Measurements from ENCODE around the gene CCL18. TPM values are rescaled to one million over a fixed set of nuclear protein-coding genes. Genes with fewer than 3 reads are reported as not detected.
"Not testable (repeated sequence)": the region's sequence is repeated elsewhere in the genome, so short reads cannot be mapped to it uniquely, and the experiment has no call there.

CCL18 gene
- total RNA-seq, 4 donors from 2014 or later, result 1.5 TPM; not detected in 3

GRCh38 chr17:36107660-36108059 is 43.6 kb downstream of the CCL18 start:
- no peak for TF ChIP-seq CTCF (IDR thresholded peaks at IDR 0.05)
- no peak for TF ChIP-seq POLR2A (IDR thresholded peaks at IDR 0.05)
- TF ChIP-seq POLR2AphosphoS5 (IDR thresholded peaks at IDR 0.05), result no peak
- TF ChIP-seq EP300 (IDR thresholded peaks at IDR 0.05), result no peak
- H3K27me3 ChIP-seq, result peaks cover 6% of the 10 kb centered on the region
- H3K36me3 ChIP-seq, result no peaks in the 10 kb centered on the region
- 91% methylated on average over 3 of the region's 3 CpGs for WGBS
- H3K4me3 ChIP-seq, result no peak overlapping the region
- no peaks in the 10 kb centered on the region for H3K4me1 ChIP-seq
- DNase-seq (ENCODE audit: low spot score in 2 of 2), result no peak
- no peaks in the 10 kb centered on the region for H3K9me3 ChIP-seq
- no peak overlapping the region for H3K27ac ChIP-seq

GRCh38 chr17:36108265-36108664 is 44.2 kb downstream of the CCL18 start:
- WGBS, result 70% methylated on average over 5 of the region's 5 CpGs
- not testable (repeated sequence) for H3K4me3 ChIP-seq; H3K27ac ChIP-seq; H3K36me3 ChIP-seq; DNase-seq (ENCODE audit: low spot score in 2 of 2); H3K4me1 ChIP-seq; H3K9me3 ChIP-seq; H3K27me3 ChIP-seq

- TF ChIP-seq POLR2AphosphoS5 (IDR thresholded peaks at IDR 0.05) (no peak), POLR2A (IDR thresholded peaks at IDR 0.05) (no peak), CTCF (IDR thresholded peaks at IDR 0.05) (no peak), EP300 (IDR thresholded peaks at IDR 0.05) (no peak)
- Histone ChIP-seq H3K27ac (no peak overlapping the region), H3K9me3 (no peaks in the 10 kb centered on the region), H3K27me3 (peaks cover 6% of the 10 kb centered on the region), H3K36me3 (no peaks in the 10 kb centered on the region), H3K4me3 (no peak overlapping the region), H3K4me1 (no peaks in the 10 kb centered on the region)
- DNase-seq (ENCODE audit: low spot score in 2 of 2), result no peak
- 86% methylated on average over 4 of the region's 4 CpGs for WGBS
Observed at GRCh38 chr17:36111068-36111490, 47.0 kb downstream of the CCL18 start.

- H3K9me3 ChIP-seq, result no peaks in the 10 kb centered on the region
- TF ChIP-seq POLR2A (IDR thresholded peaks at IDR 0.05), result no peak
- TF ChIP-seq POLR2AphosphoS5 (IDR thresholded peaks at IDR 0.05), result no peak
- TF ChIP-seq EP300 (IDR thresholded peaks at IDR 0.05), result no peak
- no peak for TF ChIP-seq CTCF (IDR thresholded peaks at IDR 0.05)
- H3K27me3 ChIP-seq, result peaks cover 3% of the 10 kb centered on the region
- no peak for DNase-seq (ENCODE audit: low spot score in 2 of 2)
- H3K4me3 ChIP-seq, result no peak overlapping the region
- no peaks in the 10 kb centered on the region for H3K4me1 ChIP-seq
- no peaks in the 10 kb centered on the region for H3K36me3 ChIP-seq
- no peak overlapping the region for H3K27ac ChIP-seq
Observed at GRCh38 chr17:36112572-36112971, 48.5 kb downstream of the CCL18 start.

GRCh38 chr17:36113131-36113530 is 49.1 kb downstream of the CCL18 start:
- H3K4me3 ChIP-seq; H3K4me1 ChIP-seq; H3K27ac ChIP-seq; H3K36me3 ChIP-seq; H3K27me3 ChIP-seq; H3K9me3 ChIP-seq; DNase-seq (ENCODE audit: low spot score in 2 of 2): not testable (repeated sequence)
- WGBS, result 89% methylated on average over 1 of the region's 1 CpG

GRCh38 chr17:36114971-36115648 is 51.0 kb downstream of the CCL18 start:
- not testable (repeated sequence) for H3K4me3 ChIP-seq; H3K27ac ChIP-seq; H3K4me1 ChIP-seq; DNase-seq (ENCODE audit: low spot score in 2 of 2); H3K9me3 ChIP-seq; H3K36me3 ChIP-seq; H3K27me3 ChIP-seq
- WGBS, result 83% methylated on average over 5 of the region's 5 CpGs

GRCh38 chr17:36115649-36115977 is 51.5 kb downstream of the CCL18 start:
- H3K9me3 ChIP-seq; DNase-seq (ENCODE audit: low spot score in 2 of 2); H3K27me3 ChIP-seq; H3K4me1 ChIP-seq; H3K27ac ChIP-seq; H3K4me3 ChIP-seq; H3K36me3 ChIP-seq: not testable (repeated sequence)
